Endothelial cell of umbilical vein (primary cell): ENCODE measurements around the gene CUX1. TPM values are rescaled to one million over a fixed set of nuclear protein-coding genes. Genes with fewer than 3 reads are reported as not detected.

ENCODE experiments used
- BruUV-seq: library from RNA; stranded (reverse); fragments of 400-500 nt; replicated peaks from 2 replicates; lab custom pipeline; 2021; lab: Mats Ljungman, UMichigan
- CTCF ChIA-PET: fragments of 300-600, 350-600 bp; sonication (Branson Sonifier 250); formaldehyde crosslinking; loops from one replicate; lab custom pipeline; 2021; ENCODE audit warnings: antibody characterized with exemption, inconsistent platforms; lab: Charles Lee
- POLR2A ChIA-PET: fragments of 300-600, 350-600 bp; sonication (Branson Sonifier 250); formaldehyde crosslinking; loops from one replicate; lab custom pipeline; 2021; ENCODE audit warnings: antibody characterized with exemption, inconsistent platforms; lab: Charles Lee
- DNase-seq: peaks from one replicate; pipeline ENCODE4 v3.0.0-alpha.2; 2011; ENCODE audit warnings: low read depth, low spot score
- FAIRE-seq: peaks from 2 replicates; lab custom pipeline; 2011; peaks lifted over from hg19 to GRCh38; lab: Jason Lieb, UNC
- H2AFZ ChIP-seq: 2 replicates; pipeline ENCODE4 v1.6.0; 2012; ENCODE audit warnings: low read depth, low read length, control low read depth, inconsistent platforms
- H3K27ac ChIP-seq: 2 replicates; pipeline ENCODE4 v1.5.1; 2011; ENCODE audit warnings: low read depth, mild to moderate bottlenecking, control low read depth, low read length, moderate library complexity; ENCODE audit not compliant: insufficient read depth
- H3K27me3 ChIP-seq, 2 experiments: 2 replicates each; pipeline versions ENCODE4 v1.6.0 to v1.6.1; 2011; ENCODE audit warnings: low read length in 2 of 2, mixed read lengths in 1 of 2; ENCODE audit not compliant: control insufficient read depth in 2 of 2, insufficient read depth in 2 of 2
- H3K36me3 ChIP-seq, 2 experiments: 2 replicates in 1 of 2; 3 replicates in 1 of 2; pipeline ENCODE4 v1.5.1; 2011; ENCODE audit warnings: low read length in 2 of 2, mild to moderate bottlenecking in 1 of 2, moderate library complexity in 1 of 2; ENCODE audit not compliant: control insufficient read depth in 2 of 2, insufficient read depth in 2 of 2; ENCODE audit errors: extremely low read depth in 1 of 2
- H3K4me1 ChIP-seq: 3 replicates; pipeline ENCODE4 v1.5.1; 2011; ENCODE audit warnings: mild to moderate bottlenecking, low read length; ENCODE audit not compliant: control insufficient read depth, insufficient read depth; ENCODE audit errors: extremely low read depth
- H3K4me2 ChIP-seq: 2 replicates; pipeline ENCODE4 v1.6.1; 2011; ENCODE audit warnings: low read length, control low read depth, mixed read lengths; ENCODE audit not compliant: insufficient read depth
- H3K4me3 ChIP-seq, 3 experiments: fragments of 200-600 bp in 1 of 3; sonication (generic), shearing (Covaris generic) in 1 of 3; replicated peaks in 1 of 3; 2 replicates each; pipeline ENCODE4 v1.5.1; 2011 to 2016; ENCODE audit warnings: control low read depth in 3 of 3, low read length in 3 of 3, mild to moderate bottlenecking in 2 of 3, inconsistent platforms in 1 of 3, low read depth in 1 of 3, moderate library complexity in 1 of 3; ENCODE audit not compliant: insufficient read depth in 1 of 3
- H3K79me2 ChIP-seq: 2 replicates; pipeline ENCODE4 v1.6.0; 2012; ENCODE audit warnings: low read length, inconsistent platforms; ENCODE audit not compliant: control insufficient read depth, insufficient read depth
- H3K9ac ChIP-seq: replicated peaks from 2 replicates; pipeline ENCODE3; 2011; ENCODE audit warnings: low read length, control low read depth; ENCODE audit not compliant: insufficient read depth; ENCODE audit errors: extremely low read depth
- H3K9me1 ChIP-seq: replicated peaks from 3 replicates; pipeline ENCODE4 v1.6.0; 2011; ENCODE audit warnings: mild to moderate bottlenecking, low read length; ENCODE audit not compliant: control insufficient read depth, insufficient read depth; ENCODE audit errors: extremely low read depth
- H3K9me3 ChIP-seq: replicated peaks from 2 replicates; pipeline ENCODE4 v1.5.1; 2012; ENCODE audit warnings: low read length, inconsistent platforms; ENCODE audit not compliant: control insufficient read depth, insufficient read depth
- H4K20me1 ChIP-seq: replicated peaks from 2 replicates; pipeline ENCODE3; 2011; ENCODE audit warnings: mild to moderate bottlenecking, low read length; ENCODE audit not compliant: control insufficient read depth, insufficient read depth; ENCODE audit errors: extremely low read depth
- EZH2 ChIP-seq: IDR thresholded peaks from 2 replicates; pipeline ENCODE4 v1.6.1; 2012; ENCODE audit warnings: borderline replicate concordance, low read depth, mild to moderate bottlenecking, moderate library complexity, low read length, inconsistent platforms; ENCODE audit not compliant: severe bottlenecking
- FOS ChIP-seq: IDR thresholded peaks from 2 replicates; pipeline ENCODE4 v1.6.1; 2011; ENCODE audit warnings: mild to moderate bottlenecking, low read length, moderate library complexity, borderline replicate concordance; ENCODE audit not compliant: insufficient read depth
- GATA2 ChIP-seq: IDR thresholded peaks from 2 replicates; pipeline ENCODE4 v1.7.0; 2011; ENCODE audit warnings: low read depth, mild to moderate bottlenecking, moderate library complexity, mixed read lengths, low read length; ENCODE audit not compliant: insufficient read length, insufficient read depth
- JUN ChIP-seq: IDR thresholded peaks from 2 replicates; pipeline ENCODE4 v1.6.1; 2011; ENCODE audit warnings: borderline replicate concordance, low read depth; ENCODE audit not compliant: insufficient read length, insufficient read depth
- MYC ChIP-seq: IDR thresholded peaks from one replicate; pipeline ENCODE4 v1.6.1; 2011; ENCODE audit warnings: mild to moderate bottlenecking, low read depth, low read length
- POLR2A ChIP-seq: IDR thresholded peaks from 2 replicates; pipeline ENCODE4 v1.6.1; 2012; ENCODE audit warnings: low read depth, mild to moderate bottlenecking, control low read depth, low read length
- POLR2AphosphoS5 ChIP-seq: IDR thresholded peaks from 2 replicates; pipeline ENCODE4 v1.6.1; 2012; ENCODE audit warnings: low read depth, mild to moderate bottlenecking, control low read depth, low read length, moderate library complexity; ENCODE audit not compliant: insufficient read depth
- dilution Hi-C: fragments of 300-500 bp; cut with MboI; formaldehyde crosslinking; loops from one replicate; pipeline ENCODE4 v1.15.0; 2019; ENCODE audit warnings: low sequenced_read_pairs; ENCODE audit not compliant: extremely low pct_ligation_motif_present
- intact Hi-C: fragments of 100-400 bp; cut with micrococcal nuclease; formaldehyde crosslinking; loops from one replicate; pipeline ENCODE4 v1.10.0; 2022
- polyA plus RNA-seq, 4 experiments: library from polyadenylated mRNA; depleted of rRNA in 3 of 4; stranded (reverse) in 3 of 4; unstranded in 1 of 4; fragments of >200 nt; gene quantifications; 2 replicates each; pipeline versions ENCODE4 v1.2.1 to v1.2.3, GENCODE V29; 2011 to 2012; ENCODE audit warnings: missing spikeins in 1 of 4
- total RNA-seq: library from RNA; stranded (reverse); gene quantifications from 2 replicates; pipeline ENCODE4 v1.2.3, GENCODE V29; 2021
- TF ChIP-seq, protein P1 (sequence below): IDR thresholded peaks from 2 replicates; pipeline ENCODE4 v1.6.1; 2011; ENCODE audit not compliant: insufficient read depth, insufficient read length
- TF ChIP-seq, protein P2 (sequence below), 2 donors: IDR thresholded peaks; 1 replicate in 1 of 2; 2 replicates in 1 of 2; pipeline ENCODE4 v1.5.1; 2011; ENCODE audit warnings: low read length in 2 of 2, mild to moderate bottlenecking in 2 of 2, moderate library complexity in 2 of 2, control low read depth in 1 of 2, inconsistent platforms in 1 of 2, low read depth in 1 of 2; ENCODE audit not compliant: insufficient read depth in 1 of 2; ENCODE audit errors: extremely low read depth in 1 of 2

CUX1 gene
- total and polyA plus RNA-seq, 2 donors (not counting 3 experiments of a cell fraction or from before 2014, with no cell fraction given): 13.8 to 49.8 TPM

GRCh38 chr7:101845974-101846373, 28.5 kb downstream of the CUX1 start:
- dilution Hi-C loops (no loop called here), intact Hi-C loops (no loop called here)
- H3K27me3 ChIP-seq: no peaks in the 10 kb centered on the region
- BruUV-seq: no TSS peak
- CTCF ChIA-PET: interaction anchor here (0.6 to 1.3 kb wide), 2 partner anchors 10 to 15 kb away, joined by 3 read pairs; no protein-coding TSS in a partner anchor
- no peaks in the 10 kb centered on the region for H3K9me1 ChIP-seq
- H3K36me3 ChIP-seq: no peaks in the 10 kb centered on the region
- DNase-seq (no peak), FAIRE-seq (no peak)
- H3K4me1 ChIP-seq: no peaks in the 10 kb centered on the region
- peaks cover 18% of the 10 kb centered on the region for H3K79me2 ChIP-seq
- H3K4me2 ChIP-seq: no peak overlapping the region
- no peak overlapping the region for H3K27ac ChIP-seq
- TF ChIP-seq JUN (no peak), POLR2AphosphoS5 (no peak), FOS (no peak), POLR2A (no peak), MYC (no peak), EZH2 (no peak), GATA2 (no peak)
- TF ChIP-seq, protein P1, sequence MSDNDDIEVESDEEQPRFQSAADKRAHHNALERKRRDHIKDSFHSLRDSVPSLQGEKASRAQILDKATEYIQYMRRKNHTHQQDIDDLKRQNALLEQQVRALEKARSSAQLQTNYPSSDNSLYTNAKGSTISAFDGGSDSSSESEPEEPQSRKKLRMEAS: no peak
- TF ChIP-seq, protein P2, sequence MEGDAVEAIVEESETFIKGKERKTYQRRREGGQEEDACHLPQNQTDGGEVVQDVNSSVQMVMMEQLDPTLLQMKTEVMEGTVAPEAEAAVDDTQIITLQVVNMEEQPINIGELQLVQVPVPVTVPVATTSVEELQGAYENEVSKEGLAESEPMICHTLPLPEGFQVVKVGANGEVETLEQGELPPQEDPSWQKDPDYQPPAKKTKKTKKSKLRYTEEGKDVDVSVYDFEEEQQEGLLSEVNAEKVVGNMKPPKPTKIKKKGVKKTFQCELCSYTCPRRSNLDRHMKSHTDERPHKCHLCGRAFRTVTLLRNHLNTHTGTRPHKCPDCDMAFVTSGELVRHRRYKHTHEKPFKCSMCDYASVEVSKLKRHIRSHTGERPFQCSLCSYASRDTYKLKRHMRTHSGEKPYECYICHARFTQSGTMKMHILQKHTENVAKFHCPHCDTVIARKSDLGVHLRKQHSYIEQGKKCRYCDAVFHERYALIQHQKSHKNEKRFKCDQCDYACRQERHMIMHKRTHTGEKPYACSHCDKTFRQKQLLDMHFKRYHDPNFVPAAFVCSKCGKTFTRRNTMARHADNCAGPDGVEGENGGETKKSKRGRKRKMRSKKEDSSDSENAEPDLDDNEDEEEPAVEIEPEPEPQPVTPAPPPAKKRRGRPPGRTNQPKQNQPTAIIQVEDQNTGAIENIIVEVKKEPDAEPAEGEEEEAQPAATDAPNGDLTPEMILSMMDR (IDR thresholded peaks at IDR 0.05; ENCODE audit: extremely low read depth in 1 of 2, insufficient read depth in 1 of 2, low read depth in 1 of 2, low read length in 2 of 2): no peak
- H2AFZ ChIP-seq: no peak overlapping the region
- H4K20me1 ChIP-seq: no peaks in the 10 kb centered on the region
- H3K9ac ChIP-seq: no peak overlapping the region
- peaks cover 5% of the 10 kb centered on the region for H3K9me3 ChIP-seq
- no peak overlapping the region for H3K4me3 ChIP-seq
- POLR2A ChIA-PET: interaction anchor here (0.6 kb wide), 1 partner anchor 9 kb away, joined by 5 read pairs; no protein-coding TSS in a partner anchor
